ENCODE data around the gene CASR.
"Not testable (repeated sequence)": the region's sequence is repeated elsewhere in the genome, so short reads cannot be mapped to it uniquely, and the experiment has no call there.

The CASR gene, protein sequence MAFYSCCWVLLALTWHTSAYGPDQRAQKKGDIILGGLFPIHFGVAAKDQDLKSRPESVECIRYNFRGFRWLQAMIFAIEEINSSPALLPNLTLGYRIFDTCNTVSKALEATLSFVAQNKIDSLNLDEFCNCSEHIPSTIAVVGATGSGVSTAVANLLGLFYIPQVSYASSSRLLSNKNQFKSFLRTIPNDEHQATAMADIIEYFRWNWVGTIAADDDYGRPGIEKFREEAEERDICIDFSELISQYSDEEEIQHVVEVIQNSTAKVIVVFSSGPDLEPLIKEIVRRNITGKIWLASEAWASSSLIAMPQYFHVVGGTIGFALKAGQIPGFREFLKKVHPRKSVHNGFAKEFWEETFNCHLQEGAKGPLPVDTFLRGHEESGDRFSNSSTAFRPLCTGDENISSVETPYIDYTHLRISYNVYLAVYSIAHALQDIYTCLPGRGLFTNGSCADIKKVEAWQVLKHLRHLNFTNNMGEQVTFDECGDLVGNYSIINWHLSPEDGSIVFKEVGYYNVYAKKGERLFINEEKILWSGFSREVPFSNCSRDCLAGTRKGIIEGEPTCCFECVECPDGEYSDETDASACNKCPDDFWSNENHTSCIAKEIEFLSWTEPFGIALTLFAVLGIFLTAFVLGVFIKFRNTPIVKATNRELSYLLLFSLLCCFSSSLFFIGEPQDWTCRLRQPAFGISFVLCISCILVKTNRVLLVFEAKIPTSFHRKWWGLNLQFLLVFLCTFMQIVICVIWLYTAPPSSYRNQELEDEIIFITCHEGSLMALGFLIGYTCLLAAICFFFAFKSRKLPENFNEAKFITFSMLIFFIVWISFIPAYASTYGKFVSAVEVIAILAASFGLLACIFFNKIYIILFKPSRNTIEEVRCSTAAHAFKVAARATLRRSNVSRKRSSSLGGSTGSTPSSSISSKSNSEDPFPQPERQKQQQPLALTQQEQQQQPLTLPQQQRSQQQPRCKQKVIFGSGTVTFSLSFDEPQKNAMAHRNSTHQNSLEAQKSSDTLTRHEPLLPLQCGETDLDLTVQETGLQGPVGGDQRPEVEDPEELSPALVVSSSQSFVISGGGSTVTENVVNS

DNA sequence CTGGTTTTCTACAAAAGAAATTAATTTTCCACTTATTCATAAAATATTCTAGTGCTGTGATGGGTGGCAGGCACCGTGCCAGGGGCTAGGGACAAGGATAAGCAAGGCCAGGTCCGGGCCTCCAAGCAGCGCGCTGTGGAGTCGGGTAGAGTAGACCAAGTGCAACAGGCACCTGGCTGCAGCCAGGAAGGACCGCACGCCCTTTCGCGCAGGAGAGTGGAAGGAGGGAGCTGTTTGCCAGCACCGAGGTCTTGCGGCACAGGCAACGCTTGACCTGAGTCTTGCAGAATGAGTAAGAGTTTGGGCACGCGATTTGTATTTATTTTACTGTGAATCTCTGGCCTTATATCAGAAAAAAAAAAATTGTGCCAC lies at the start of gene CASR:
Gene CASR, plus strand, starts transcription at position 148 of the 372 bp plus-strand sequence. CDS start 70,522 bp downstream, outside the sequence.
- no peak for DNase-seq (ENCODE audit: low read depth)
- no peak within 1 kb of the TSS for H3K4me3 ChIP-seq (ENCODE audit: low read depth, low read length)

DNA sequence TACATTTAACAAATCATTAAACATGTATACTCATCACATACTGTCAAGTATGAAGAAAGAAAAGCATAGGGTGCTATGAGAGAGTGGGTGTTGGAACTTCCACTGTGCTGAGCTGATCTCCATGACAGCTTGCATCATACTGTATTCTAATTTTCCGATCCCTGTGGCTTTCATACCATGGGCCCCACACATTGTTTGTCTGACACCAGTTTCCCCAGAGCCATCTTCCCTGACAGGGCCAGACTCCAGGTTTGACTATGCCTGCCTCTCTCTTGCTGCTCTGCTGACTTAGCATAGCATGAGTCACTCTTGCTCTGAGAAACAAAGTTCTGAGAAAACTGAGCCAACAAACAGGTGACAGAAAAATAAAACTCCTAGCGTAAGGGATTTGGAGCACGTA lies 37.0 kb upstream of the CASR start:
- no peak for DNase-seq (ENCODE audit: low read depth)
- H3K4me3 ChIP-seq (ENCODE audit: low read depth, low read length), result no peak overlapping the region

DNA sequence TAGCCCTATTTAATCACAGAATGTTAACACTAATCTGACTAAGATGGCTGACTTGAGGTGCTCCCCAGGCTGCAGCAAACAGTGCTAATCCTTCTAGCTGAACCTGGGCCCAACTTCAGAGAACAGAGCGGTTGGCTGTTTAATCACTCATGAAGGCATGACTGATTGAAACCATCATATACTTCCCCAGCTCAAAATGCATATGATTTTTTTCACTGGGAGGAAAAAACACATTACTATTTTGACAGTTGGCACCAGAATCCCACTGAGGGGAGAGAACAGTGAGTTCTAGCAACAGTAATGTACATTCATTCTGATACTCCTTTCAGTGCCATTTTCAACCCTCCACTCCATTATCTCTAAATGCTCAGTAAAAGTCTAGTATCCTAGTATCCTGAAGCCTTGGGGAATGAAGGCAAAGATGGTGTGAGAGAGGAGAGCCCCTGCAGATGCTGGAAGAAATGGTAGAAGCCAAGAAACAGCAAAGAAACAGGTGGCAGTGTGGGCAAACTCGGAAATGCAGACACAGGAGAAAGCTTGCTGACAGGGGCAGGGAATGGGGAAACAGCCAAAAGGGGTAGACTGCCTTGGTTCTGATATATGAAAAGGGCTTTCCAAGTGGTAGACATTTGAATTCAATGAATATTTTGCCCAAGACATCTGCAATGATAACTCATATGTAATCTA lies 34.4 kb upstream of the CASR start:
- H3K4me3 ChIP-seq (ENCODE audit: low read depth, low read length), result no peak overlapping the region
- DNase-seq (ENCODE audit: low read depth), result no peak

DNA sequence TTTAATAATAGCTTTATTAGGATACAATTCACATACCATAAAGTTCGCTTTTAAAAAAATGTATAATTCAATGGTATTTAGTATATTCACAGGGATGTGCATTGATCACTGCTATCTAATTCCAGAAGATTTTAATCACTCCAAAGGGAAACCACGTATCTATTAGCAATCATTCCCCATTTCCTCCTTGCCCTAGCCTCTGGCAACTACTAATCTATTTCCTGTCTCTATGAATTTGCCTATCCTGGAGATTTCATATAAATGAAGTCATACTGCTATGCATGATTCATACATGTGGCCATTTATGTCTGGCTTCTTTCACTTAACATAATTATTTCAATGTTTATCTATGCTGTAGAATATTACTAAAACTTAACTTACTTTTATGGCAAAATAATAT lies 32.0 kb upstream of the CASR start:
- DNase-seq (ENCODE audit: low read depth), result no peak
- no peak overlapping the region for H3K4me3 ChIP-seq (ENCODE audit: low read depth, low read length)

DNA sequence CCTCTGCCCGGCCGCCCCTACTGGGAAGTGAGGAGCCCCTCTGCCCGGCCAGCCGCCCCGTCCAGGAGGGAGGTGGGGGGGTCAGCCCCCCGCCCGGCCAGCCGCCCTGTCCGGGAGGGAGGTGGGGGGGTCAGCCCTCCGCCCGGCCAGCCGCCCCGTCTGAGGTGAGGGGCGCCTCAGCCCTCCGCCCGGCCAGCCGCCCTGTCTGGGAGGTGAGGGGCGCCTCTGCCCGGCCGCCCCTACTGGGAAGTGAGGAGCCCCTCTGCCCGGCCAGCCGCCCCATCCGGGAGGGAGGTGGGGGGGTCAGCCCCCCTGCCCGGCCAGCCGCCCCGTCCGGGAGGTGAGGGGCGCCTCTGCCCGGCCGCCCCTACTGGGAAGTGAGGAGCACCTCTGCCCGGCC lies 18.5 kb upstream of the CASR start:
- not testable (repeated sequence) for DNase-seq (ENCODE audit: low read depth); H3K4me3 ChIP-seq (ENCODE audit: low read depth, low read length)

DNA sequence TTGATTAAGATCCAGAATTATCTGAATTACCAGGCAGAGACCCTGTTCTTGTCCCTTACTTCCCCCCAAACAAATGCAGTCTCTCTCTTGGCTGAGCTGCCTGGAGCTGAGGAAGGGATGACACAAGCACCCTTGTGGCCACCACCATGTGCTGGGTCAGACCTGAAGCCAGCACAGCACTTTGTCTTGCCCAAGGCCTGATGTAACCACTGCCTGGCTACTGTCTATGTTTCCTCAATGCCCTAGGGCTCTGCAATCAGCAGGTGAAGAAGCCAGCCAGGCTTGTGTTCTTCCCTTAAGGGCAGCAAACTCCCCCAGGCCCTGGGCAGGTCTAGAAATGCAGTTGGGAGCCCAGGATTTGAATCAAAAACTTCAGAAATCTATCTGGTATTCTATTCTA lies 15.8 kb upstream of the CASR start:
- DNase-seq (ENCODE audit: low read depth), result no peak
- H3K4me3 ChIP-seq (ENCODE audit: low read depth, low read length), result no peak overlapping the region

DNA sequence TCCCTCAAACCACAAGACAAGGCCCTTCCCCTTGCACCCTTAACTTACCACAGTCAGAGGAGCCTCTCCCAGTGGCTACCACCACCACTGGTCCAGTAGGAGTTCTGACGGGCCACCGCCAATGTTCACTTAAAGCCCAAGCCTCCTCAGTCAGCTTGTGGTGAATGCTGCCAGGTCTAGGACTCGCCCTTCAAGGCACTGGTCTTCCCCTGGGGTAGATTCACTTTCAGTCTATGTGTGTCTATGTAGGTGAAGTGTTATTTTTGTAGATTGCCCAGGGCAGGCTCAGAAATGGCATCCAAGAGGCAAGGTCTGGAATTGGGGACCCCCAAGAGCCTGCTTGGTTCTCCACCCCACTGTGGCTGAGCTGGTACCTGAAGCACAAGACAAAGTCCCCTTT lies 15.4 kb upstream of the CASR start:
- H3K4me3 ChIP-seq (ENCODE audit: low read depth, low read length), result no peak overlapping the region
- no peak for DNase-seq (ENCODE audit: low read depth)

DNA sequence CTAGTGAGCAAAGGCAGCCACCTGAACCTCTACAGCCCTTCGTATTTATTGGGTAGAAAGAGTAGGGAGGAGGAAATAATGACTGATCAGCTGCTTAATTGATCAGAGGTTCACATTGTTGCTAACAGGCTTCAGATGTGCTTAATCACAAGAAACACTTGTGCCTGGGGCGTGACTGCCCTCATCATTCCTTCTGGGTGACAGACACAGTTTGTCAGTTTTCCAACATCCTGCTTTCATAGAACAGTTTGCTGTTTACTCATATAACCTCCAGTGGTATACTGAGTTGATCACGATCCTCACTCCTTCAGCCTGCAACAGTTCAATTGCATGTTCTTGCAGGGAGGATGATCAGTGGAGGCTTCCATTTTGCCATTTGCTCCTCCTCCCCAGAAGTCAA lies 13.6 kb upstream of the CASR start:
- DNase-seq (ENCODE audit: low read depth), result no peak
- no peak overlapping the region for H3K4me3 ChIP-seq (ENCODE audit: low read depth, low read length)

DNA sequence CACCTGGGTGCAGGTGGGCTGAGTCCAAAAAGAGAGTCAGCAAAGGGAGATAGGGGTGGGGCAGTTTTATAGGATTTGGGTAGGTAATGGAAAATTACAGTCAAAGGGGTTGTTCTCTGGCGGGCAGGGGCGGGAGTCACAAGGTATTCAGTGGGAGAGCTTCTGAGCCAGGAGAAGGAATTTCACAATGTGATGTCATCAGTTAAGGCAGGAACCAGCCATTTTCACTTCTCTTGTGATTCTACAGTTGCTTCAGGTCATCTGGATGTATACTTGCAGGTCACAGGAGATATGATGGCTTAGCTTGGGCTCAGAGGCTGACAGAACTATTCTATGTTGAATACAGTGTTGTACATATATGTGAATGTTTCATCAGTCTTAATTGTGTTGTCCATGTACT lies 12.1 kb upstream of the CASR start:
- not testable (repeated sequence) for H3K4me3 ChIP-seq (ENCODE audit: low read depth, low read length); DNase-seq (ENCODE audit: low read depth)

DNA sequence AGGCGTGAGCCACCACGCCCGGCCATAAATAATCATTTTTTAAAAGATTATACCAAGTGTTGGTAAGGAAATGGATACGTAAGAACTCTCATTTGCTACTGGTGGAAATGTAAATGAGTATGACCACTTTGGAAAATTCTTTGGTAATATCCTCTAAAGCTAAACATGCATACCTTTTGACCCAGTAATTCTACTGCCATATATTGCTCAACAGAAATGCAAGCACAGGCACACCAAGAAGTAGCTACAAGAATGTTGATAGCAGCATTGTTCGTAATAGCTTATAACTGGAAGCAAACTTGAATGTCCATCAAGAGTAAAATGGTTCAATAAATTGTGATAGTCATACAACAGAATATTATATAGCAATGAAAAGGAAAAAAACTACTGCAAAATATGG lies 4.8 kb upstream of the CASR start:
- no peak overlapping the region for H3K4me3 ChIP-seq (ENCODE audit: low read depth, low read length)
- no peak for DNase-seq (ENCODE audit: low read depth)

DNA sequence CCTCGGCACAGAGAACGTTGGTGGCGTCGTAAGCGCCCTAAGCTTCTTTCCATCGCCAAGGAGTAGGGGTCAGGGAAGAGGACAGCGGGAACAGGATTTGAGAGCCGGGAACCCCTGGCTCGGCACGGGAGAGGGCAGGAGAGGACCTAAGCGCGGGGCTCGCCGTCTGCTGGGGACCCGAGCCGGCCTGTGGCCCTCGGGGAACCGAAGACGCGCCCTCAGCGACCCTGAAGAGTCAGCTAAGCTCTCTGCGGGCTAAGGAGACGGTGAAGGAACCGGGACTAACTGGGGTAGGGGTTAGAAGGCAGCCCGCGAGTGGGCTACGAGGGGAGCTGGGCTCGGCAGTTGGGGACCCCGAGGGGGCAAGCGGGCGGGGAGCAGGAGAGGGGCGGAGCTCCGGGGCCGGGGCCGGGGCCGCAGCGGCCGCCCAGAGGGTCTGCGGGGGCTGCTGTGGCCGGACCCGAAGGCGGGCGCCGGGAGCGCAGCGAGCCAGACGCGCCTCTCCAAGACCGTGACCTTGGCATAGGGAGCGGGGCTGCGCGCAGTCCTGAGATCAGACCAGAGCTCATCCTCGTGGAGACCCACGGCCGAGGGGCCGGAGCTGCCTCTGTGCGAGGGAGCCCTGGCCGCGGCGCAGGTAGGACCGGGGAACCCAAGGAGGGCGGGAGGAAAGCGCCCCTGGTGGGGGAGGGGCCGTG lies 574 bp downstream of the CASR start:
- H3K4me3 ChIP-seq (ENCODE audit: low read depth, low read length), result no peak overlapping the region
- no peak for DNase-seq (ENCODE audit: low read depth)

DNA sequence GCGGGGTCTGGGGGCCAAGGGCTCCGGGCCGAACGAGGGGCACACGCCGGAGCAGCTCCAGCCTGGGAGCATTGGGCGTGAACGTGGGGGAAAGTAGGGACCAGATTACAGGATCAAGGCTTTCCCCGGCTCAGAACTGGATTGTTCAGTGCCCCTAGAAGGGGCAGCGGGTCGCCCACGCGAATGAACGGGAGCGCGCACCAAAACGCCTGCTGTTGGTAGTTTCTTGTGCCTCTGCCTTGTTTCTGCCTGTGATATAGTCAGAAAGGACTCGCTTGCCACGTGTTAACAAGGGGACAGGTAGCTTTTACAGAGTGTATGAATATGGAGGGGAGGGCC lies 1.1 kb downstream of the CASR start:
- DNase-seq (ENCODE audit: low read depth), result no peak
- no peak overlapping the region for H3K4me3 ChIP-seq (ENCODE audit: low read depth, low read length)

DNA sequence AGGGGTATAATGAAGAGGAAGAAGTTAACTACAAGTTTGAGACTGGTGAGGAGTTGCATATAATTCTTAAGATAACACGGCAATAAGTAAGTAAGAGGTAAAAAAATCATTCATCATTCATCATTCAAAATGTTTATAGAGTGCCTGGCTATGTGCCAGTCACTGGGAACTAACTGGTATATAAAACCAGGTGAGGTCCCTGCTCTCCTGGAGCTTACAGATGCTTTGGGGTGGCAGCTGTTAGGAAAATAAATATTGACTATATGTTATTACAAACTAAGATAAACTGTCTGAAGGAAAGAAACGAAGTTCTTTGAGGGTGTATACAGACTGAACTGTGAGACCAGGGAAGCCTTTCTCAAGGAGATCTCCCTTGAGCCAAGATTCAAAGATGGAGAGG lies 2.9 kb downstream of the CASR start:
- no peak for DNase-seq (ENCODE audit: low read depth)
- H3K4me3 ChIP-seq (ENCODE audit: low read depth, low read length), result no peak overlapping the region

DNA sequence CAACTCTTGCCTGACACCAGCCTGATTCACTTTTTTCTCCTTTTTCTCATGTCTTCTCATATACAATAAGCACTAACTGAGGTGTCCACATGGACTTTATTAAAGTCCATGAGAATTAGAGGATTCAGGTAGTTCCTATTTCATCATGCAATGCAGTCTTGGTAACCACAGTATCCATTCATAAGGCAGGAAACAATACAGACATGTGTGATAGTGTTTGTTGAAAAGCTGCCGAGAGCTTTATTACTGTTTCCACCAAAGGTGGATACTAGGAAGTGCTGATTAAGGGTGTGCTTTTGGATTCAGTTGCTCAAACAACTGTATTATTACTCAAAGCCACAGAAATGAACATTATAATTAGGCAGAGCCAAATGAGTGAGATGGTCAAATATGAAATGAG lies 5.3 kb downstream of the CASR start:
- no peak overlapping the region for H3K4me3 ChIP-seq (ENCODE audit: low read depth, low read length)
- DNase-seq (ENCODE audit: low read depth), result no peak

DNA sequence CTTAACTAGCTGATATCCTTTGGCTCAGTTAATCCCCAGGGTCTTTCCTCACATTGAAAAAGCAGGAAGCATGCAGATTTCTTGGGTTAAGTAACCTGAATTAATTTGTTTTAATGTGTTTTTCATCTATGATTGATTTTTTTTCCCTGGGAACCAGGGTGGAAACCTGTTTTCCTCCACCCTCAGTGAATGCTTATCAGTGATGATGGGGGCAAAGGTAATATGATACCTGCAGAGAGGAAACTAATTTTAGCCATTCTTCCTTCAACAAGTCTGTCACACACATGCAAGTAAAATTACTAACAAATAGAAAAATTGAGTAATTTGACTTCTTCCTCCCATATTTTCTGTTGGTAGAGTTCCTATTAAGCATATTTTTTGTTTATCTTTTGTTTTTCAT lies 5.9 kb downstream of the CASR start:
- no peak overlapping the region for H3K4me3 ChIP-seq (ENCODE audit: low read depth, low read length)
- no peak for DNase-seq (ENCODE audit: low read depth)

DNA sequence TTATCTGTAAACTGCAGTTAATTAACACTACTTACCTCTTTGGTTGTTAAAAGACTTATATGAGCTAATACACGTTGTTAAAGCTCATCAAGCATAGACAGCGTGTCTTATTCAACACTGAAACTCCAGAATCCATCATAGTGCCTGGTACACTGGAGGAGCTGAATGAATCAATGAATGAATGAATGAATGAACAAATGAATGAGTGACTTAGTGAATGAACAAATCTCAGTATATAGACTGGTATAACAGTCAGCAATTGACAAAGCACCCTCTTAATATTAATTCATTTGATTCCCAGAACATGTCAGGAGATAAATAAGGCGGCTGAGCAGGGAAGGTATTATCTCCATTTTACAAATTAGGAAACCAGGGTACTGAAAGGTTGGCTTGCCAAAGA lies 7.1 kb downstream of the CASR start:
- DNase-seq (ENCODE audit: low read depth), result no peak
- no peak overlapping the region for H3K4me3 ChIP-seq (ENCODE audit: low read depth, low read length)

DNA sequence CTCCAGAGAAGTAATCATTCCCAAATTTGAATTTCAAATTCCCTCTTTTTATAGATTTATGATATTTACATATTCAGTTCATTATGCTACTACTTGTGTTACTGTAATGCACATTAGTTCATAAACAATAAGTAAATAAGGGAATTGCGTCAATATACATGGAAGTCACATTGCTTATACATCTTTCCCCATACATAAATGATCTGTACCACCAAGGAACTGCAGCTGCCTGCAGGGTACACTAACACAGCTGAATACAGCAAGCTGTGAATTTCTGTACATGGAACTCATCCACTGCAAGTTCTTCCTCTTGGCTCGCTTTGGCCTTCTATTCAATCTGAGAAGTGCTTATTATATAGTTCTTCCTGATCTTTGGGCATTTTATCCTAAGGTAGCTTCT lies 15.5 kb downstream of the CASR start:
- H3K4me3 ChIP-seq (ENCODE audit: low read depth, low read length), result no peak overlapping the region
- no peak for DNase-seq (ENCODE audit: low read depth)

DNA sequence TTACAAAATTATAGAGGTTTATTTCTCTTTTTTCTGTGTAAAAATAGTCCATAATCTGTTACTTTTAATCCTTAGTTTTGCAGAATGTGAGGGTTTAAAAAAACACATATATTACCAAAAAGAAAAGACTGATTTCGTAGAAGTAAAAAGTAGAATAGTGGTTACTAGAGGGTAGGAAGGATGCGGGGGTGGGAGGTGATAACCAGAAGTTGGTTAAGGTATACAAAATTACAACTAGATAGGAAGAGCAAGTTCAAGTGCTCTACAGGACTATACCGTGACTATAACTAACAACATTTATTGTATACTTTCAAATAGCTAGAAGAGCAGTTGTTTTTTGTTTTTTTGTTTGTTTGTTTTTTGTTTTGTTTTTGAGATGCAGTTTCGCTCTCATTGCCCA lies 16.1 kb downstream of the CASR start:
- DNase-seq (ENCODE audit: low read depth), result no peak

DNA sequence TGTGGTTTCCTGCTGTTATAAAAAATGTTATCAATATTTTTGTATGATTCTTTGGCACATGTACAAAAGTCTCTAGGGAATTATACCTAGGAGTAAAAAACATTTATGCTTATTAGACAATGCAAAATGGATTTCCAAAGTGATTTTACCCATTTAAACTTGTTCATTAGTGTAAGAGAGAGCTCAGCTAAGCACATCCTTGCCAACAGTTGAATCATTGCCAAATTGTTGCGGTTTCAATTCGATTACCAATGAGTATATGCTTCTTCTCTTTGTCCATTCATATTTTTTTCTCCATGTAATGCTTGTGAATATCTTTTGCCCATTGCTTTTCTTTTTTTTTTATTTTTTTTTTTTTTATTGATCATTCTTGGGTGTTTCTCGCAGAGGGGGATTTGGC lies 17.2 kb downstream of the CASR start:
- no peak for DNase-seq (ENCODE audit: low read depth)
- no peak overlapping the region for H3K4me3 ChIP-seq (ENCODE audit: low read depth, low read length)

More for the DNA sequence above, 16.1 kb downstream of the CASR start:
- no peak overlapping the region for H3K4me3 ChIP-seq (ENCODE audit: low read depth, low read length)

Measured in skeletal muscle cell (primary cell).